ENCODE results near the gene BACH2. TPM values are rescaled to one million over a fixed set of nuclear protein-coding genes. Genes with fewer than 3 reads are reported as not detected.

Gene BACH2
- total RNA-seq, 4 donors from 2014 or later = 3.6 to 13.4 (median 7.5) TPM

- H3K27me3 ChIP-seq = peaks cover 19 to 32% (median 21%) of the 10 kb centered on the region in 3 donors
Measured at GRCh38 chr6:89888871-89889270, 407.8 kb downstream of the BACH2 start.

GRCh38 chr6:89888138-89888514 lies 408.5 kb downstream of the BACH2 start:
- in situ Hi-C loops (cut with MboI; ENCODE audit: low sequenced_read_pairs in 4 of 4) = no loop called here
- Histone ChIP-seq H3K27me3 (peaks cover 13 to 26% (median 18%) of the 10 kb centered on the region in 3 donors), H3K9me3 (no peaks in the 10 kb centered on the region), H3K4me3 (no peak overlapping the region), H3K36me3 (no peaks in the 10 kb centered on the region), H3K27ac (no peak overlapping the region), H3K4me1 (no peaks in the 10 kb centered on the region)
- ATAC-seq = no peak
- no peak for TF ChIP-seq POLR2A (IDR thresholded peaks at IDR 0.05)
- TF ChIP-seq CTCF (IDR thresholded peaks at IDR 0.05 in 4 of 5, conservative IDR thresholded peaks at IDR 0.05 in 1 of 5) = no peak
- intact Hi-C loops (cut with DNase I; ENCODE audit: low total_unique reads) = no loop called here
- DNase-seq = no peak

More at GRCh38 chr6:89888871-89889270, 407.8 kb downstream of the BACH2 start:
- Histone ChIP-seq H3K27ac (no peak overlapping the region), H3K4me3 (no peak overlapping the region), H3K36me3 (no peaks in the 10 kb centered on the region), H3K4me1 (no peaks in the 10 kb centered on the region), H3K9me3 (no peaks in the 10 kb centered on the region)
- in situ Hi-C loops (cut with MboI; ENCODE audit: low sequenced_read_pairs in 4 of 4) (no loop called here), intact Hi-C loops (cut with DNase I; ENCODE audit: low total_unique reads) (no loop called here)
- DNase-seq = no peak
- TF ChIP-seq POLR2A (IDR thresholded peaks at IDR 0.05) = no peak
- TF ChIP-seq CTCF (IDR thresholded peaks at IDR 0.05 in 4 of 5, conservative IDR thresholded peaks at IDR 0.05 in 1 of 5) = no peak
- ATAC-seq = no peak

GRCh38 chr6:89887452-89888137 lies 409.0 kb downstream of the BACH2 start:
- TF ChIP-seq POLR2A (IDR thresholded peaks at IDR 0.05) (no peak), CTCF (IDR thresholded peaks at IDR 0.05 in 4 of 5, conservative IDR thresholded peaks at IDR 0.05 in 1 of 5) (no peak)
- peaks cover 13 to 26% (median 13%) of the 10 kb centered on the region in 3 donors for H3K27me3 ChIP-seq
- H3K9me3 ChIP-seq = no peaks in the 10 kb centered on the region
- no peak for DNase-seq
- no peak for ATAC-seq
- no peaks in the 10 kb centered on the region for H3K4me1 ChIP-seq
- no peak overlapping the region for H3K4me3 ChIP-seq
- no peaks in the 10 kb centered on the region for H3K36me3 ChIP-seq
- in situ Hi-C loops (cut with MboI; ENCODE audit: low sequenced_read_pairs in 4 of 4) = no loop called here
- intact Hi-C loops (cut with DNase I; ENCODE audit: low total_unique reads) = no loop called here
- H3K27ac ChIP-seq = no peak overlapping the region

- no peaks in the 10 kb centered on the region for H3K4me1 ChIP-seq
- H3K27ac ChIP-seq = no peak overlapping the region
- ATAC-seq = no peak
- no peak for DNase-seq
- H3K36me3 ChIP-seq = no peaks in the 10 kb centered on the region
- in situ Hi-C loops (cut with MboI; ENCODE audit: low sequenced_read_pairs in 4 of 4) = no loop called here
- peaks cover 8 to 19% (median 8%) of the 10 kb centered on the region in 3 donors for H3K27me3 ChIP-seq
- no peaks in the 10 kb centered on the region for H3K9me3 ChIP-seq
- TF ChIP-seq CTCF (IDR thresholded peaks at IDR 0.05 in 4 of 5, conservative IDR thresholded peaks at IDR 0.05 in 1 of 5) = no peak
- no peak for TF ChIP-seq POLR2A (IDR thresholded peaks at IDR 0.05)
- intact Hi-C loops (cut with DNase I; ENCODE audit: low total_unique reads) = no loop called here
- no peak overlapping the region for H3K4me3 ChIP-seq
Measured at GRCh38 chr6:89886378-89887120, 410.1 kb downstream of the BACH2 start.

Small RNA genes within 50 kb of the gene (microRNA-seq; reads per million reads assigned to microRNA genes)
- 0 reads per million in 2 donors for gene MIR4464 (ENCODE audit: borderline replicate concordance in 2 of 2)
